Liver (tissue), 3 donors: ENCODE measurements around the gene NMUR1.

ENCODE experiments used
- FOXA1 ChIP-seq: IDR thresholded peaks from 2 replicates; pipeline ENCODE4 v1.6.1; 2016; ENCODE audit warnings: antibody characterized with exemption
- JUND ChIP-seq, 2 donors: IDR thresholded peaks; 2 replicates each; pipeline ENCODE4 v1.6.1; 2016; ENCODE audit warnings: antibody characterized with exemption in 2 of 2
- TAF1 ChIP-seq: conservative IDR thresholded peaks from 2 replicates; pipeline ENCODE4 v1.6.1; 2016; ENCODE audit warnings: antibody characterized with exemption, mild to moderate bottlenecking
- TF ChIP-seq, protein P1 (sequence below): fragments of 150-350 bp; IDR thresholded peaks from 2 replicates; pipeline ENCODE4 v1.5.1; 2017; ENCODE audit warnings: improper control_type of control experiment, low read depth, low read length; ENCODE audit not compliant: missing input control
- donor health status: healthy.
- donor health status: healthy.

DNA sequence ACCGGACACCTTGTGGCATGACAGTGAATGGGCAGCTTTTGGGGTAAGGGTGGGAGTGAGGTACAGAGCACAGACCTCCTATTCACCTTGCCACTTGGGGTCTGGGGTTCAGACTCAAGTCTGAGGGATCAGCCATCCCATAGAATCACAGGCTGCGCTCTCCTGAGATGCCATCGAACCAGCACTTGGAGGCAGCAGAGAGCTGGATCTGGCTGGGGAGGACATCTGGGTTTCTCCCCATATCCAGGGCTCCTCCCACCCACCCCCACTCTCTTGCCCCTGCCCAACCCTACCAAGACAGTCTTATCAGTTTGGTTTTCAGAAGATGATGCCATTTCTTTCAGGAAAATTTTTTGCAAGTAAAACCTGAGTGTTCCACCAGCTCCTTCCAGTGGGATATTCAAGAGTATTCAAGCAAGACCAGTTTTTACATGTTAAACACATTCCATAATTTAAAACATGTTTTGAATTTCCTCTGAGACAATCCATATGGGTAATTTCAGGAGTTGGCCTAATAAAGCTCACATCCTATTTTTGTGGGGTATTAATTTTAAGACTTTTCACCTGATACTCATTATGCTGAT lies 33.2 kb upstream of the NMUR1 start:
- TF ChIP-seq FOXA1 (no peak), TAF1 (no peak), JUND (IDR thresholded peaks at IDR 0.05) (no peak)
- TF ChIP-seq, protein P1, sequence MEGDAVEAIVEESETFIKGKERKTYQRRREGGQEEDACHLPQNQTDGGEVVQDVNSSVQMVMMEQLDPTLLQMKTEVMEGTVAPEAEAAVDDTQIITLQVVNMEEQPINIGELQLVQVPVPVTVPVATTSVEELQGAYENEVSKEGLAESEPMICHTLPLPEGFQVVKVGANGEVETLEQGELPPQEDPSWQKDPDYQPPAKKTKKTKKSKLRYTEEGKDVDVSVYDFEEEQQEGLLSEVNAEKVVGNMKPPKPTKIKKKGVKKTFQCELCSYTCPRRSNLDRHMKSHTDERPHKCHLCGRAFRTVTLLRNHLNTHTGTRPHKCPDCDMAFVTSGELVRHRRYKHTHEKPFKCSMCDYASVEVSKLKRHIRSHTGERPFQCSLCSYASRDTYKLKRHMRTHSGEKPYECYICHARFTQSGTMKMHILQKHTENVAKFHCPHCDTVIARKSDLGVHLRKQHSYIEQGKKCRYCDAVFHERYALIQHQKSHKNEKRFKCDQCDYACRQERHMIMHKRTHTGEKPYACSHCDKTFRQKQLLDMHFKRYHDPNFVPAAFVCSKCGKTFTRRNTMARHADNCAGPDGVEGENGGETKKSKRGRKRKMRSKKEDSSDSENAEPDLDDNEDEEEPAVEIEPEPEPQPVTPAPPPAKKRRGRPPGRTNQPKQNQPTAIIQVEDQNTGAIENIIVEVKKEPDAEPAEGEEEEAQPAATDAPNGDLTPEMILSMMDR = peak; percentile 35
